GM23338 (cell line): ENCODE measurements around the gene LIX1L.

Experiments
- EZH2 ChIP-seq: fragments of 200-600 bp; sonication (generic); IDR thresholded peaks from one replicate; pipeline ENCODE4 v1.8.0; 2017; ENCODE audit warnings: antibody characterized with exemption, mild to moderate bottlenecking, low read depth; ENCODE audit not compliant: unreplicated experiment
- POLR2AphosphoS5 ChIP-seq: IDR thresholded peaks from 2 replicates; pipeline ENCODE4 v1.6.1; 2016; ENCODE audit warnings: antibody characterized with exemption, low read depth
- TF ChIP-seq, protein P1 (sequence below), 2 experiments: fragments of 200-600 bp in 1 of 2; sonication (generic) in 1 of 2; conservative IDR thresholded peaks; 2 replicates each; pipeline versions ENCODE4 v1.5.1 to v1.6.1; 2016 to 2017; ENCODE audit warnings: antibody characterized with exemption in 2 of 2, low read depth in 2 of 2, mild to moderate bottlenecking in 2 of 2, moderate library complexity in 1 of 2

DNA sequence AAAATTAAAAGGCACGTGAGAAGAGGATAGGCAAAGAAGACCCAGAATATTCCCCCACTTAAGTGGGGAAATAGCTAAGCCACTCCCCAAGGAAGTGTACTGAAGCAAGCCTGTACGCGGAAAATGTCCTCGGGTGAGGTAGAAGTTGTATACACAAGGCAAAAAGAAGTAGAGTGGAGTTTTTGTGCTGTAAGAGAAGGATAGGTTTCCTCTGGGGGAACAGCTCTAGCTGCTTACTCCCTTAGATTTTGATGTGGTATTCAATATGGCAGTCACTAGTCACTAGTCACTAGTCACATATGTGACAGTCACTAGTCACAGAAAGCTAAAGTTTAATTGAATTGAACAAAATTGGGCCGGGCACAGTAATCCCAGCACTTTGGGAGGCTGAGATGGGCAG lies 31.0 kb upstream of the LIX1L start:
- TF ChIP-seq, protein P1, sequence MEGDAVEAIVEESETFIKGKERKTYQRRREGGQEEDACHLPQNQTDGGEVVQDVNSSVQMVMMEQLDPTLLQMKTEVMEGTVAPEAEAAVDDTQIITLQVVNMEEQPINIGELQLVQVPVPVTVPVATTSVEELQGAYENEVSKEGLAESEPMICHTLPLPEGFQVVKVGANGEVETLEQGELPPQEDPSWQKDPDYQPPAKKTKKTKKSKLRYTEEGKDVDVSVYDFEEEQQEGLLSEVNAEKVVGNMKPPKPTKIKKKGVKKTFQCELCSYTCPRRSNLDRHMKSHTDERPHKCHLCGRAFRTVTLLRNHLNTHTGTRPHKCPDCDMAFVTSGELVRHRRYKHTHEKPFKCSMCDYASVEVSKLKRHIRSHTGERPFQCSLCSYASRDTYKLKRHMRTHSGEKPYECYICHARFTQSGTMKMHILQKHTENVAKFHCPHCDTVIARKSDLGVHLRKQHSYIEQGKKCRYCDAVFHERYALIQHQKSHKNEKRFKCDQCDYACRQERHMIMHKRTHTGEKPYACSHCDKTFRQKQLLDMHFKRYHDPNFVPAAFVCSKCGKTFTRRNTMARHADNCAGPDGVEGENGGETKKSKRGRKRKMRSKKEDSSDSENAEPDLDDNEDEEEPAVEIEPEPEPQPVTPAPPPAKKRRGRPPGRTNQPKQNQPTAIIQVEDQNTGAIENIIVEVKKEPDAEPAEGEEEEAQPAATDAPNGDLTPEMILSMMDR (conservative IDR thresholded peaks at IDR 0.05; ENCODE audit: low read depth in 2 of 2): no peak
- no peak for TF ChIP-seq EZH2
- no peak for TF ChIP-seq POLR2AphosphoS5
